Measurements from ENCODE around the gene PARD3B. TPM values are rescaled to one million over a fixed set of nuclear protein-coding genes. Genes with fewer than 3 reads are reported as not detected.

Gene PARD3B
- total RNA-seq, 1 experiment from 2014 or later, result 3.6 TPM

GRCh38 chr2:204796581-204796980 lies 251.3 kb downstream of the PARD3B start:
- TF ChIP-seq SIN3A (IDR thresholded peaks at IDR 0.05; ENCODE audit: borderline replicate concordance, insufficient read depth, low read depth, low read length), result no peak
- TF ChIP-seq CTCF (IDR thresholded peaks at IDR 0.05), result no peak
- TF ChIP-seq TCF7L2 (IDR thresholded peaks at IDR 0.05; ENCODE audit: low read depth, low read length), result no peak
- TF ChIP-seq POLR2AphosphoS5 (IDR thresholded peaks at IDR 0.05; ENCODE audit: low read depth, low read length), result no peak
- TF ChIP-seq, protein P1, sequence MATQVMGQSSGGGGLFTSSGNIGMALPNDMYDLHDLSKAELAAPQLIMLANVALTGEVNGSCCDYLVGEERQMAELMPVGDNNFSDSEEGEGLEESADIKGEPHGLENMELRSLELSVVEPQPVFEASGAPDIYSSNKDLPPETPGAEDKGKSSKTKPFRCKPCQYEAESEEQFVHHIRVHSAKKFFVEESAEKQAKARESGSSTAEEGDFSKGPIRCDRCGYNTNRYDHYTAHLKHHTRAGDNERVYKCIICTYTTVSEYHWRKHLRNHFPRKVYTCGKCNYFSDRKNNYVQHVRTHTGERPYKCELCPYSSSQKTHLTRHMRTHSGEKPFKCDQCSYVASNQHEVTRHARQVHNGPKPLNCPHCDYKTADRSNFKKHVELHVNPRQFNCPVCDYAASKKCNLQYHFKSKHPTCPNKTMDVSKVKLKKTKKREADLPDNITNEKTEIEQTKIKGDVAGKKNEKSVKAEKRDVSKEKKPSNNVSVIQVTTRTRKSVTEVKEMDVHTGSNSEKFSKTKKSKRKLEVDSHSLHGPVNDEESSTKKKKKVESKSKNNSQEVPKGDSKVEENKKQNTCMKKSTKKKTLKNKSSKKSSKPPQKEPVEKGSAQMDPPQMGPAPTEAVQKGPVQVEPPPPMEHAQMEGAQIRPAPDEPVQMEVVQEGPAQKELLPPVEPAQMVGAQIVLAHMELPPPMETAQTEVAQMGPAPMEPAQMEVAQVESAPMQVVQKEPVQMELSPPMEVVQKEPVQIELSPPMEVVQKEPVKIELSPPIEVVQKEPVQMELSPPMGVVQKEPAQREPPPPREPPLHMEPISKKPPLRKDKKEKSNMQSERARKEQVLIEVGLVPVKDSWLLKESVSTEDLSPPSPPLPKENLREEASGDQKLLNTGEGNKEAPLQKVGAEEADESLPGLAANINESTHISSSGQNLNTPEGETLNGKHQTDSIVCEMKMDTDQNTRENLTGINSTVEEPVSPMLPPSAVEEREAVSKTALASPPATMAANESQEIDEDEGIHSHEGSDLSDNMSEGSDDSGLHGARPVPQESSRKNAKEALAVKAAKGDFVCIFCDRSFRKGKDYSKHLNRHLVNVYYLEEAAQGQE (IDR thresholded peaks at IDR 0.05; ENCODE audit: insufficient read depth in 1 of 2, low read depth in 2 of 2, low read length in 1 of 2), result no peak
- no peak for ATAC-seq
- ChIA-PET POLR2A (no interaction called here), CTCF (no interaction called here)
- no peak overlapping the region for H3K27ac ChIP-seq (ENCODE audit: low read length)
- no TSS peak for BruUV-seq (replicated peaks)
- no peaks in the 10 kb centered on the region for H3K36me3 ChIP-seq (ENCODE audit: control insufficient read depth, insufficient read depth, low read length)
- in situ Hi-C loops (cut with HindIII; ENCODE audit: low pct_unique_long_range_greater_than_20kb, low sequenced_read_pairs), result no loop called here
- intact Hi-C loops (cut with micrococcal nuclease; ENCODE audit: unreplicated experiment), result no loop called here
- no peaks in the 10 kb centered on the region for H3K27me3 ChIP-seq (ENCODE audit: control insufficient read depth, insufficient read depth, low read length)
- H3K4me3 ChIP-seq (ENCODE audit: low read depth in 2 of 2, low read length in 2 of 2), result no peak overlapping the region
- no peak for DNase-seq (ENCODE audit: low read depth, low spot score)
- H3K4me1 ChIP-seq (ENCODE audit: control insufficient read depth, insufficient read depth, low read length), result no peaks in the 10 kb centered on the region
- no peaks in the 10 kb centered on the region for H3K9me3 ChIP-seq (ENCODE audit: control insufficient read depth, insufficient read depth, low read depth, low read length)

DNA sequence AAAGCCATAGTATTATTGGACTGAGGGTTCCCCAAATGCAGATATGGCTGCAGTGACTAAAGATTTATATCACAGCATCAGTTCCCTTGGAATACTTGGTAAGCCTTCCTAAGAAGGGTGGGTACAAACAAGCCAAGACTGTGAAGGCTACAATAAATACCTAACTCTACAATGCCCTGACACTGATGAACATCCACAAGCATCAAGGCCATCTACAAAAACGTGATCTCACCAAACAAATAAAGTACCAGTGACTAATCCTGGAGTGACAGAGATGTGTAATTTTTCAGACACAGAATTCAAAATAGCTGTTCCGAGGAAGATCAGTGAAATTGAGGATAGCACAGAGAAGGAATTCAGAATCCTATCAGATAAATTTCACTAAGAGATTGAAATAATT lies 254.5 kb downstream of the PARD3B start:
- POLR2A ChIA-PET, result no interaction called here
- no peak for ATAC-seq
- no peaks in the 10 kb centered on the region for H3K9me3 ChIP-seq (ENCODE audit: control insufficient read depth, insufficient read depth, low read depth, low read length)
- CTCF ChIA-PET, result no interaction called here
- H3K36me3 ChIP-seq (ENCODE audit: control insufficient read depth, insufficient read depth, low read length), result no peaks in the 10 kb centered on the region
- BruUV-seq (replicated peaks), result no TSS peak
- no peak for DNase-seq (ENCODE audit: low read depth, low spot score)
- no peak for TF ChIP-seq CTCF (IDR thresholded peaks at IDR 0.05)
- TF ChIP-seq, protein P1 (IDR thresholded peaks at IDR 0.05; ENCODE audit: insufficient read depth in 1 of 2, low read depth in 2 of 2, low read length in 1 of 2), result no peak
- TF ChIP-seq POLR2AphosphoS5 (IDR thresholded peaks at IDR 0.05; ENCODE audit: low read depth, low read length), result no peak
- TF ChIP-seq SIN3A (IDR thresholded peaks at IDR 0.05; ENCODE audit: borderline replicate concordance, insufficient read depth, low read depth, low read length), result no peak
- TF ChIP-seq TCF7L2 (IDR thresholded peaks at IDR 0.05; ENCODE audit: low read depth, low read length), result no peak
- intact Hi-C loops (cut with micrococcal nuclease; ENCODE audit: unreplicated experiment) (no loop called here), in situ Hi-C loops (cut with HindIII; ENCODE audit: low pct_unique_long_range_greater_than_20kb, low sequenced_read_pairs) (no loop called here)
- H3K27me3 ChIP-seq (ENCODE audit: control insufficient read depth, insufficient read depth, low read length), result no peaks in the 10 kb centered on the region
- no peak overlapping the region for H3K4me3 ChIP-seq (ENCODE audit: low read depth in 2 of 2, low read length in 2 of 2)
- H3K4me1 ChIP-seq (ENCODE audit: control insufficient read depth, insufficient read depth, low read length), result no peaks in the 10 kb centered on the region
- H3K27ac ChIP-seq (ENCODE audit: low read length), result no peak overlapping the region

Measured in Panc1 (cell line).